Measurements from ENCODE around the gene UBA1.

UBA1 gene

DNA sequence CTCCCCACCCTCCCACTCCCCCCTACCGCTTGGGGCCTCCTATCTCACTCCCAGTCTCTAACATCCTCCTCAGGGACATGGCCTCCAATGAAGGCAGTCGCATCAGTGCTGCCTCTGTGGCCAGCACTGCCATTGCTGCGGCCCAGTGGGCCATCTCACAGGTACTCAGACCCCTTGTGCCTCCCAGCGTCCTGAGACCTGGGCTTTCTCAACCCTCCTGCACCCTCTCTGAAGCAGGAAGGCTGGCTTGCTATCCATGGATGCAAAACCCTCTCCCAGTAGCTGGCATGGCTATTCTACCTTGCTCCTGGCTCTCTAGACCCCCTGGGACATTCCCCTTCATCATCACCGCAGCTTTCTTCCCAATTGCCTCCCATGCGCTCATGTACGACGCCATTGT lies 13.3 kb upstream of the UBA1 start:
- no peaks in the 10 kb centered on the region for H3K27me3 ChIP-seq (ENCODE audit: control insufficient read depth, insufficient read depth, low read length)
- H3K9ac ChIP-seq = no peak overlapping the region
- H3K36me3 ChIP-seq (ENCODE audit: control insufficient read depth, insufficient read depth, low read length) = no peaks in the 10 kb centered on the region

DNA sequence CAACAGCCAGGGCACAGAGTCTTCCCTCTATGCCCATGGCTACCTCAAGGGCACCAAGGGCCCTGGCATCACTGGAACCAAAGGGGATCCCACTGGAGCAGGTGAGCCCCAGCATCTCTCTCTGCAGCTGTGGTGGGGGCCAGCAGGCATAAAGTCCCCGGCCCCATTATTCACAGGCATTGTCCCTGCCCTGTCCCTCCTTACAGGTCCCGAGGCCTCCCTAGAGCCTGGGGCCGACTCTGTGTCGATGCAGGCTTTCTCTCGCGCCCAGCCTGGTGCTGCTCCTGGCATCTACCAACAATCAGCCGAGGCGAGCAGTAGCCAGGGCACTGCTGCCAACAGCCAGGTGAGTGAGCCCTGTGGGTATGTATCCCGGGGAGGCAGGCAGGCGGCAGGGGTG lies 12.3 kb upstream of the UBA1 start:
- H3K4me3 ChIP-seq (ENCODE audit: low read depth, low read length) = no peak overlapping the region

More for the DNA sequence above, 13.3 kb upstream of the UBA1 start:
- no peaks in the 10 kb centered on the region for H3K9me3 ChIP-seq (ENCODE audit: control insufficient read depth, low read length)
- no peak overlapping the region for H2AFZ ChIP-seq
- H3K4me1 ChIP-seq = no peaks in the 10 kb centered on the region
- H3K79me2 ChIP-seq = no peaks in the 10 kb centered on the region
- TF ChIP-seq, protein P1, sequence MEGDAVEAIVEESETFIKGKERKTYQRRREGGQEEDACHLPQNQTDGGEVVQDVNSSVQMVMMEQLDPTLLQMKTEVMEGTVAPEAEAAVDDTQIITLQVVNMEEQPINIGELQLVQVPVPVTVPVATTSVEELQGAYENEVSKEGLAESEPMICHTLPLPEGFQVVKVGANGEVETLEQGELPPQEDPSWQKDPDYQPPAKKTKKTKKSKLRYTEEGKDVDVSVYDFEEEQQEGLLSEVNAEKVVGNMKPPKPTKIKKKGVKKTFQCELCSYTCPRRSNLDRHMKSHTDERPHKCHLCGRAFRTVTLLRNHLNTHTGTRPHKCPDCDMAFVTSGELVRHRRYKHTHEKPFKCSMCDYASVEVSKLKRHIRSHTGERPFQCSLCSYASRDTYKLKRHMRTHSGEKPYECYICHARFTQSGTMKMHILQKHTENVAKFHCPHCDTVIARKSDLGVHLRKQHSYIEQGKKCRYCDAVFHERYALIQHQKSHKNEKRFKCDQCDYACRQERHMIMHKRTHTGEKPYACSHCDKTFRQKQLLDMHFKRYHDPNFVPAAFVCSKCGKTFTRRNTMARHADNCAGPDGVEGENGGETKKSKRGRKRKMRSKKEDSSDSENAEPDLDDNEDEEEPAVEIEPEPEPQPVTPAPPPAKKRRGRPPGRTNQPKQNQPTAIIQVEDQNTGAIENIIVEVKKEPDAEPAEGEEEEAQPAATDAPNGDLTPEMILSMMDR (IDR thresholded peaks at IDR 0.05) = no peak
- H3K27ac ChIP-seq = no peak overlapping the region
- no peak overlapping the region for H3K4me2 ChIP-seq (ENCODE audit: low read length)
- no peak overlapping the region for H3K4me3 ChIP-seq (ENCODE audit: low read depth, low read length)

DNA sequence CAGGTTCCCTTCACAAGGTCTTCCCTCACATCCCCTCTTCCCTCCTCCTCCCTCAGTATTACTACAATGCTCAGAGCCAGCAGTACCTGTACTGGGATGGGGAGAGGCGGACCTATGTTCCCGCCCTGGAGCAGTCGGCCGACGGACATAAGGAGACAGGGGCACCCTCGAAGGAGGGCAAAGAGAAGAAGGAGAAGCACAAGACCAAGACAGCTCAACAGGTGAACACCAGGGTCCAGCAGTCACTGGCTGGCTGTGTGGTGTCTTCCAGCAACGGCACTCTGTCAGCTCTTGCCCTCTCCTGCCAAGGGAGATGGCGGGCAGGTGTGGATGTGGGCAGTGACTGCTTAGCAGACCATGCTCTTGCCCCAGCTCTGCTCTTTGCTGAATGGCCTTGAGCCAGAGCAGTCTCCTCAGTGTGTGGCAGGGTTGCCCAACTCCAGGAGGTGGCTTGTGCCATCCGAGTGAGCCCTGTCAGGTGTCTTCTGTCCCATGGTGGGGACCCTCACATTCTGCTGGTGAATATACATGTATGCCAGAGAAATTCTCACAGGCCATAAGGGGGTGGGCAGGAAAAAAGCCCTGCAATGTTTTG lies 11.4 kb upstream of the UBA1 start:
- Histone ChIP-seq H3K36me3 (ENCODE audit: control insufficient read depth, insufficient read depth, low read length) (no peaks in the 10 kb centered on the region), H3K27ac (no peak overlapping the region), H3K4me1 (peaks cover 2% of the 10 kb centered on the region), H3K79me2 (no peaks in the 10 kb centered on the region), H3K9ac (no peak overlapping the region), H3K4me2 (ENCODE audit: low read length) (no peak overlapping the region), H2AFZ (no peak overlapping the region), H3K27me3 (ENCODE audit: control insufficient read depth, insufficient read depth, low read length) (no peaks in the 10 kb centered on the region), H3K4me3 (ENCODE audit: low read depth, low read length) (no peak overlapping the region), H3K9me3 (ENCODE audit: control insufficient read depth, low read length) (no peaks in the 10 kb centered on the region)
- TF ChIP-seq, protein P1 (IDR thresholded peaks at IDR 0.05) = no peak

More for the DNA sequence above, 12.3 kb upstream of the UBA1 start:
- Histone ChIP-seq H3K4me1 (no peaks in the 10 kb centered on the region), H3K9ac (no peak overlapping the region), H3K4me2 (ENCODE audit: low read length) (no peak overlapping the region), H3K9me3 (ENCODE audit: control insufficient read depth, low read length) (no peaks in the 10 kb centered on the region), H3K27me3 (ENCODE audit: control insufficient read depth, insufficient read depth, low read length) (no peaks in the 10 kb centered on the region), H2AFZ (no peak overlapping the region), H3K79me2 (no peaks in the 10 kb centered on the region), H3K36me3 (ENCODE audit: control insufficient read depth, insufficient read depth, low read length) (no peaks in the 10 kb centered on the region), H3K27ac (no peak overlapping the region)
- TF ChIP-seq, protein P1 (IDR thresholded peaks at IDR 0.05) = no peak

DNA sequence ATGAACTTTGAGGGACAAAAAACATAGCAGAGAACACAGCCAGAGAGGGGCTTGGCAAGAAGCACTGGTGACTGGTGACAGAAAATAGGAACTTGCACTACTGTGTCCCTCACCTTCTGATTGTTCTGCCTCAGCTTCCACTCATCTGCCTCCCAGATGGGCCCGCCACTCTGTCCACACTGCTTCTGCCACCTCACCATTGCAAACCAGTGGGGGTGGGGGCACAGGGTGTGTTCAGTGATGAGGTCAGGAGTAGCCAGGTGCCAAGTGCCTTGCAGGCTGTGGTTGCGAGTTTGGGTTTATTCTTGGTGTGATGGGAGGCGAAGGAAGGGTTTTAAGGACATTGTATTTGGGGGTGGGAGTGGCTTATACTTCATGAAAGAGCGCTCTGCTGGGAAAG lies 9.1 kb upstream of the UBA1 start:
- H2AFZ ChIP-seq = no peak overlapping the region
- no peak overlapping the region for H3K27ac ChIP-seq
- H3K27me3 ChIP-seq (ENCODE audit: control insufficient read depth, insufficient read depth, low read length) = no peaks in the 10 kb centered on the region
- H3K36me3 ChIP-seq (ENCODE audit: control insufficient read depth, insufficient read depth, low read length) = no peaks in the 10 kb centered on the region
- no peak overlapping the region for H3K4me3 ChIP-seq (ENCODE audit: low read depth, low read length)
- H3K4me1 ChIP-seq = peaks cover 2% of the 10 kb centered on the region
- no peaks in the 10 kb centered on the region for H3K79me2 ChIP-seq
- H3K9ac ChIP-seq = no peak overlapping the region
- H3K4me2 ChIP-seq (ENCODE audit: low read length) = no peak overlapping the region
- TF ChIP-seq, protein P1 (IDR thresholded peaks at IDR 0.05) = no peak
- no peaks in the 10 kb centered on the region for H3K9me3 ChIP-seq (ENCODE audit: control insufficient read depth, low read length)

- Histone ChIP-seq H3K9ac (no peak overlapping the region), H3K4me1 (peaks cover 2% of the 10 kb centered on the region), H3K4me3 (ENCODE audit: low read depth, low read length) (no peak overlapping the region), H3K9me3 (ENCODE audit: control insufficient read depth, low read length) (no peaks in the 10 kb centered on the region), H3K79me2 (no peaks in the 10 kb centered on the region), H3K27ac (no peak overlapping the region), H3K27me3 (ENCODE audit: control insufficient read depth, insufficient read depth, low read length) (no peaks in the 10 kb centered on the region), H3K4me2 (ENCODE audit: low read length) (no peak overlapping the region), H3K36me3 (ENCODE audit: control insufficient read depth, insufficient read depth, low read length) (no peaks in the 10 kb centered on the region), H2AFZ (no peak overlapping the region)
- TF ChIP-seq, protein P1 (IDR thresholded peaks at IDR 0.05) = no peak
These were observed 8.4 kb upstream of the UBA1 start for GRCh38 chrX:47185241-47185640.
